HepG2 (cell line): ENCODE measurements around the gene TPRN. TPM values are rescaled to one million over a fixed set of nuclear protein-coding genes. Genes with fewer than 3 reads are reported as not detected.

Experiments
- CC2D1A ChIP-seq: sonication (generic); formaldehyde crosslinking; IDR thresholded peaks from 2 replicates; pipeline ENCODE4 v1.8.1; 2023; ENCODE audit warnings: mild to moderate bottlenecking, missing genetic modification reagents
- EEA1 ChIP-seq: sonication (generic); formaldehyde crosslinking; IDR thresholded peaks from 2 replicates; pipeline ENCODE4 v1.5.1; 2020; ENCODE audit warnings: mild to moderate bottlenecking, missing genetic modification reagents, borderline replicate concordance
- ETV6 ChIP-seq: sonication (generic); formaldehyde crosslinking; conservative IDR thresholded peaks from 2 replicates; pipeline ENCODE4 v1.4.0; 2020; ENCODE audit warnings: missing genetic modification reagents
- HMG20A ChIP-seq: IDR thresholded peaks from 2 replicates; pipeline ENCODE4 v1.6.1; 2016; ENCODE audit warnings: borderline replicate concordance
- MLX ChIP-seq: IDR thresholded peaks from 2 replicates; pipeline ENCODE4 v1.6.1; 2016
- ONECUT2 ChIP-seq: sonication (generic); formaldehyde crosslinking; IDR thresholded peaks from 2 replicates; pipeline ENCODE4 v1.4.0; 2020; ENCODE audit warnings: missing genetic modification reagents
- PAXIP1 ChIP-seq: sonication (generic); formaldehyde crosslinking; conservative IDR thresholded peaks from 2 replicates; pipeline ENCODE4 v1.4.0; 2020; ENCODE audit warnings: mild to moderate bottlenecking, missing genetic modification reagents, moderate library complexity
- RCOR2 ChIP-seq: IDR thresholded peaks from 2 replicates; pipeline ENCODE4 v1.6.1; 2016; ENCODE audit warnings: missing biosample characterization, missing genetic modification reagents
- UBTF ChIP-seq: sonication (generic); formaldehyde crosslinking; IDR thresholded peaks from 2 replicates; pipeline ENCODE4 v1.4.0; 2020; ENCODE audit warnings: mild to moderate bottlenecking, missing genetic modification reagents
- XRCC5 ChIP-seq: fragments of 200-400 bp; formaldehyde crosslinking; optimal IDR thresholded peaks from 2 replicates; pipeline ENCODE3; 2017; ENCODE audit warnings: mild to moderate bottlenecking, low read length
- ZBTB21 ChIP-seq: sonication (generic); formaldehyde crosslinking; IDR thresholded peaks from 2 replicates; pipeline ENCODE4 v1.4.0; 2020; ENCODE audit warnings: missing genetic modification reagents
- ZBTB34 ChIP-seq: sonication (generic); formaldehyde crosslinking; IDR thresholded peaks from 2 replicates; pipeline ENCODE4 v1.8.0; 2022; ENCODE audit warnings: mild to moderate bottlenecking, missing genetic modification reagents
- ZNF207 ChIP-seq: fragments of 450-650 bp; IDR thresholded peaks from 2 replicates; pipeline ENCODE4 v1.6.1; 2016; ENCODE audit warnings: antibody characterized with exemption, borderline replicate concordance
- ZNF232 ChIP-seq: sonication (generic); formaldehyde crosslinking; IDR thresholded peaks from 2 replicates; pipeline ENCODE4 v1.4.0; 2020; ENCODE audit warnings: missing genetic modification reagents, borderline replicate concordance
- ZNF44 ChIP-seq: sonication (generic); formaldehyde crosslinking; IDR thresholded peaks from 2 replicates; pipeline ENCODE4 v1.5.1; 2020; ENCODE audit warnings: mild to moderate bottlenecking, missing genetic modification reagents
- ZNF557 ChIP-seq: sonication (generic); formaldehyde crosslinking; IDR thresholded peaks from 2 replicates; pipeline ENCODE4 v1.4.0; 2020; ENCODE audit warnings: missing genetic modification reagents
- ZNF564 ChIP-seq: sonication (generic); formaldehyde crosslinking; IDR thresholded peaks from 2 replicates; pipeline ENCODE4 v1.8.1; 2023; ENCODE audit warnings: mild to moderate bottlenecking, missing genetic modification reagents
- ZNF644 ChIP-seq: IDR thresholded peaks from 2 replicates; pipeline ENCODE4 v1.6.1; 2016; ENCODE audit warnings: low read depth
- ZNF709 ChIP-seq: sonication (generic); formaldehyde crosslinking; IDR thresholded peaks from 2 replicates; pipeline ENCODE4 v1.5.0; 2020; ENCODE audit warnings: mild to moderate bottlenecking, missing genetic modification reagents
- ZNF747 ChIP-seq: sonication (generic); formaldehyde crosslinking; IDR thresholded peaks from 2 replicates; pipeline ENCODE4 v1.8.1; 2023; ENCODE audit warnings: missing genetic modification reagents, mild to moderate bottlenecking, borderline replicate concordance
- ZNF790 ChIP-seq: sonication (generic); formaldehyde crosslinking; IDR thresholded peaks from 2 replicates; pipeline ENCODE4 v1.8.0; 2022; ENCODE audit warnings: missing genetic modification reagents, mild to moderate bottlenecking, borderline replicate concordance
- polyA plus RNA-seq, 8 experiments: library from polyadenylated mRNA; depleted of rRNA in 3 of 8; stranded (reverse) in 7 of 8; unstranded in 1 of 8; fragments of >200 nt; fragmentation: Illumina TruSeq in 4 of 8; extraction: Trizol in 4 of 8; gene quantifications; 2 replicates each; pipeline versions ENCODE4 v1.2.1 to v1.2.3, GENCODE V29; 2011 to 2016; ENCODE audit warnings: low read depth in 4 of 8, missing spikeins in 1 of 8, mixed read lengths in 1 of 8; ENCODE audit not compliant: insufficient read depth in 1 of 8
- total RNA-seq, 5 experiments: library from RNA; depleted of rRNA; stranded (reverse); fragments of >200 nt; fragmentation: Illumina TruSeq; extraction: Trizol; gene quantifications; 2 replicates each; pipeline ENCODE4 v1.2.3, GENCODE V29; 2016; ENCODE audit warnings: low read depth in 1 of 5

TPRN gene
- total and polyA plus RNA-seq, 2 of the 13 experiments (the other 11 are each of a cell fraction or from before 2014, with no cell fraction given), result 10.1 to 19.2 TPM

- TF ChIP-seq UBTF (CRISPR knock-in tag) (peak; percentile 56), ZBTB21 (CRISPR knock-in tag) (no peak), RCOR2 (no peak), ZNF557 (CRISPR knock-in tag) (no peak), ZNF207 (no peak), HMG20A (no peak), EEA1 (CRISPR knock-in tag) (no peak), PAXIP1 (CRISPR knock-in tag) (no peak), ZNF790 (CRISPR knock-in tag) (0 out of 2 replicates have a peak, but pooled peaks have one; percentile 35), ZNF564 (CRISPR knock-in tag) (no peak), ETV6 (CRISPR knock-in tag) (no peak), ZNF644 (CRISPR knock-in tag) (no peak), ZNF44 (CRISPR knock-in tag) (no peak), ZBTB34 (CRISPR knock-in tag) (no peak), CC2D1A (CRISPR knock-in tag) (no peak), ZNF232 (CRISPR knock-in tag) (no peak), MLX (CRISPR knock-in tag) (no peak), ONECUT2 (CRISPR knock-in tag) (no peak), ZNF747 (CRISPR knock-in tag) (no peak), ZNF709 (CRISPR knock-in tag) (0 out of 2 replicates have a peak, but pooled peaks have one; percentile 6), XRCC5 (no peak)
These were observed 975 bp downstream of the TPRN start (continued) for GRCh38 chr9:137199411-137200121.
